GM21526 (cell line): ENCODE measurements around the gene RTP5.
"Not testable (repeated sequence)": the region's sequence is repeated elsewhere in the genome, so short reads cannot be mapped to it uniquely, and the experiment has no call there.

ENCODE experiments used
- ATAC-seq: cut with Tn5 transposase; IDR thresholded peaks from one replicate; pipeline ENCODE4 v1.9.1; 2021; ENCODE audit warnings: moderate library complexity; ENCODE audit not compliant: unreplicated experiment, low FRiP score

Gene RTP5

DNA sequence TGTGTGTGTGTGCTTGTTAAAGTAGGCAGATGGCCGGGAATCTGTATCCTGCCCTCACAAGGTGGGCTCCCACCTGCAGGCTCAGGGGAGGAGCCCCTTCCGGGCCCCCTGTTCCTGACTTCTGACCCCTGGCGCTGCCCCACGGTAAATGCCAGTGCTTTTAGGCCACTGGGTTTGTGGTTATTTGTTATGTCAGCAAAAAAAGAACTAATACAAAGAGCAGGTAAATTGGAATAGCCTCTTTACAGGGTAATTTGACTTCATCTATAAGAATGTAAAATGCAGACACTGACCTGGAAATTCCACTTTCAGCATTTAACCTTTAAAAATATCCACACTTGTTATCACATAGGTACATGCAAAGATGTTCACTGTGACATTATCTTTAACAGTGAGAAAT is 44.2 kb downstream of the RTP5 start:
- ATAC-seq: no peak

DNA sequence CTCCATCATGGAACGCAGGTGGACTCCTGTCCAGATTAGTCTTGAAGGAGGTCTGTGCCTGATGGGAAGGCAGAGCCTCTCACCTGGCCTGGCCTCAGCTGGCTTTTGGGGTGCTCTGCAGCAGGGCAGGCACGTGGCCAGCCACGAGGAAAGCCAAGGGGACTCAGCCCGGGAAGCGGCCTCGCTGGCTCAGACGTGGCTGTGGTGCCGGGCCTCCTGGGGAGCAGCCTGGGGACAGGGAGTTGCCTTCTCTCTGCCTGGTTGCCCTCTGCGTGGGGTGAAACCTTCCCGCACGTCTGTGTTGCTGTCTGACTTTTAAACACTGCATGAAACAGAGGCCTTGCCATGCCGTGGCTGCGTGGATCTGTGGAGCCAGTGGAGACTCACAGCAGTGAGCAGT is 45.0 kb downstream of the RTP5 start:
- no peak for ATAC-seq

DNA sequence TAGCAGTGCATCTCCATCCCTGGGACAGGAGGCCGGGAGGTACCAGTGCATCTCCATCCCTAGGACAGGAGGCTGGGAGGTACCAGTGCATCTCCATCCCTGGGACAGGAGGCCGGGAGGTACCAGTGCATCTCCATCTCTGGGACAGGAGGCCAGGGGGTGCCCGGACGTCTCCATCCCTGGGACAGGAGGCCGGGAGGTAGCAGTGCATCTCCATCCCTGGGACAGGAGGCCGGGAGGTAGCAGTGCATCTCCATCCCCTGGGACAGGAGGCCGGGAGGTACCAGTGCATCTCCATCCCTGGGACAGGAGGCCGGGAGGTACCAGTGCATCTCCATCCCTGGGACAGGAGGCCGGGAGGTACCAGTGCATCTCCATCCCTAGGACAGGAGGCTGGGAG is 52.1 kb downstream of the RTP5 start:
- not testable (repeated sequence) for ATAC-seq

GRCh38 chr2:241922411-241922810 is 52.9 kb downstream of the RTP5 start:
- no peak for ATAC-seq

DNA sequence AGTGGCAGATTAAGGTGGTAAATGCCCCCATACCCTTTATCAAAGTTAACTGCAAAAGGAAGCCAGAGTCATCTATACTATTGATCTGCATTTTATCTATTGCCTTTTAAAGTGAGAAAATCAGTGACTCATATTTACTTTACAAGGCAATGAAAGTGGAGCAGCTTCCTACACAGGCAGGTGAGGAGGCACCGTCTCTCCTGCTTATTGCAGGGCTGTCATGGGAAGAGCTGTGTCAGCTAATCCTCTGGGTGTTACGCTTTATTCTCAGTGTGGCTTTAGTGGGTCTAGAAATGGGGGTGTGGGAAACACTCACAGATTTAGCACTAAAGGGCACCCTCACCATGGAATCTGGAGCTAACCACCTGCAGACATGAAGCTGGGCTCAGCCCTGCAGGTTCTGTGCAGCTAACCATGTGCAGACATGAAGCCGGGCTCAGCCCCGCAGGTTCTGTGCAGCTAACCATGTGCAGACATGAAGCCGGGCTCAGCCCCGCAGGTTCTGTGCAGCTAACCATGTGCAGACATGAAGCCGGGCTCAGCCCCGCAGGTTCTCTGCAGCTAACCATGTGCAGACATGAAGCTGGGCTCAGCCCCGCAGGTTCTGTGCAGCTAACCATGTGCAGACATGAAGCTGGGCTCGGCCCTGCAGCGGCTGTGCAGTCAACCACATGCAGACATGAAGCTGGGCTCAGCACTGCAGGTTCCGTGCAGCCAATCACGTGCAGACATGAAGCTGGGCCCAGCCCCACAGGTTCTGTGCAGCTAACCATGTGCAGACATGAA is 53.5 kb downstream of the RTP5 start:
- not testable (repeated sequence) for ATAC-seq
